AML-193 (cell line): Measurements from ENCODE around the gene STARD4.

Experiments
- DNase-seq, 2 experiments: peaks; one replicate each; lab custom pipeline; 2025; lab: John Stamatoyannopoulos, UW

STARD4 gene

GRCh38 chr5:111472096-111472495, 40.2 kb downstream of the STARD4 start:
- no peak for DNase-seq

- no peak for DNase-seq
Observed at GRCh38 chr5:111469903-111470302, 42.4 kb downstream of the STARD4 start.

- DNase-seq: no peak
Observed at GRCh38 chr5:111469293-111469896, 42.9 kb downstream of the STARD4 start.

GRCh38 chr5:111463311-111463710, 49.0 kb downstream of the STARD4 start:
- no peak for DNase-seq

- DNase-seq: no peak
Observed at GRCh38 chr5:111461934-111462333, 50.4 kb downstream of the STARD4 start.

GRCh38 chr5:111461255-111461671, 51.1 kb downstream of the STARD4 start:
- DNase-seq: no peak

GRCh38 chr5:111454776-111455175, 57.6 kb downstream of the STARD4 start:
- DNase-seq: no peak

GRCh38 chr5:111454198-111454622, 58.1 kb downstream of the STARD4 start:
- no peak for DNase-seq

GRCh38 chr5:111453747-111454146, 58.6 kb downstream of the STARD4 start:
- no peak for DNase-seq

GRCh38 chr5:111453295-111453694, 59.0 kb downstream of the STARD4 start:
- DNase-seq: no peak

- no peak for DNase-seq
Observed at GRCh38 chr5:111447822-111448221, 64.5 kb downstream of the STARD4 start.

GRCh38 chr5:111447099-111447498, 65.2 kb downstream of the STARD4 start:
- no peak for DNase-seq
